ENCODE data around the gene KCNJ13.

Gene KCNJ13

DNA sequence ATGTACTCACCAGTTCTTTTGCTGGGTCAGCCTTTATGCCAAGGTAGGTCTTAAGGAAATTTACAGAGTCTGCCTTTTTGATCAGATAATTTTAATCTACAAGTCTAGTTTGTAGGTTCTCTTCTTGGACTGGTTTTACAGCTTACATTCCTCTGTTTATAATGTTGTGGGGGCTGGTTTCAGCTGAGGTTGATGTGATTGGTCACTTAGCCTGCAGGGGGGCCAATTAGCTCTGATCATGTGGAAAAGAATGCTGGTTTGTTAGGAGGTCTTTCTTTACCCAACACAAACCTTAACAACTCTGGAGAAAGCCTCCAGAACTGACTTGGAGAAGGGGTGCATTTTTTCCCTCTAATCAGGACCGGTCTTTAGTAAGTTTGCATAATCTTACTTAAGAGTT is at the start of gene KCNJ13:
TSS of gene KCNJ13 (minus strand) at position 131 of the 400 bp plus-strand sequence. CDS start 5,203 bp downstream, outside the sequence.
- ATAC-seq = no peak
- no peak within 1 kb of the TSS for H3K4me3 Mint-ChIP-seq
- H3K27ac Mint-ChIP-seq = no peak within 1 kb of the TSS
- no peaks in the 10 kb centered on the region for H3K9me3 Mint-ChIP-seq
- no peaks in the 10 kb centered on the region for H3K27me3 Mint-ChIP-seq
- DNase-seq = no peak
- H3K4me1 Mint-ChIP-seq = peaks cover 17% of the 10 kb centered on the region

DNA sequence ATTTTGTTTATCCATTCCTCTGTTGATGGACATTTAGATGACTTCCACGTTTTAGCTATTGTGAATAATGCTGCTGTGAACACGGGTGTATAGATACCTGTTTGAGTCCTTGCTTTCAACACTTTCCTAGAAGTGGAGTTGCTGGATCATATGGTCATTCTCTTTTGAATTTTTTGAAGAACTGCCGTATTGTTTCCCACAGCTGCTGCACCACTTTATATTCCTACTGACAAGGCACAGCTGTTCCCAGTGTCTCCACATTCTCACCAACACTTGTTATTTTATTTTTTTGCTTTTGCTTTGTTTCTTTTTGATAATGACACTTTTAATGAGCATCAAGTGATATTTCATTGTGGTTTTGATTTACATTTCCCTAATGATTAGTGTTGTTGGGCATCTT is 41.4 kb upstream of the KCNJ13 start:
- ATAC-seq = no peak
- Mint-ChIP-seq H3K27me3 (no peaks in the 10 kb centered on the region), H3K4me3 (no peak overlapping the region), H3K27ac (no peak overlapping the region), H3K9me3 (no peaks in the 10 kb centered on the region), H3K4me1 (peaks cover 11% of the 10 kb centered on the region)
- no peak for DNase-seq

DNA sequence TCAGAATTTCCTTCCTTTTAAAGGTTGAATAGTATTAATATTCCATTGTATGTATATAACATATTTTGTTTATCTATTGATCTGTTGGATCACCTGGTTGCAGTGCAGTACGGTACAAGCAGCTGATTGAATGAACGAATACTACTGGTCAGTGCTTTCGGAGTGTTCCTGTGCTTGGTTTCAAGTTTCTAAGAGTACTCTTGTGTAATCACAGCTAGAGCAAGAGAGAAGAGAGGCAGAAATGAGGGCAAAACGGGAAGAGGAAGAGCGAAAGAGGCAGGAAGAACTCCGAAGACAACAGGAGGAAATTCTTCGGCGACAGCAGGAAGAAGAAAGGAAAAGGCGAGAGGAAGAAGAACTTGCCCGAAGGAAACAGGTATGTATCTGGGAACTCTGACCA is 40.3 kb upstream of the KCNJ13 start:
- Mint-ChIP-seq H3K27me3 (no peaks in the 10 kb centered on the region), H3K4me1 (peaks cover 11% of the 10 kb centered on the region), H3K27ac (no peak overlapping the region), H3K4me3 (no peak overlapping the region), H3K9me3 (no peaks in the 10 kb centered on the region)
- DNase-seq (no peak), ATAC-seq (no peak)

DNA sequence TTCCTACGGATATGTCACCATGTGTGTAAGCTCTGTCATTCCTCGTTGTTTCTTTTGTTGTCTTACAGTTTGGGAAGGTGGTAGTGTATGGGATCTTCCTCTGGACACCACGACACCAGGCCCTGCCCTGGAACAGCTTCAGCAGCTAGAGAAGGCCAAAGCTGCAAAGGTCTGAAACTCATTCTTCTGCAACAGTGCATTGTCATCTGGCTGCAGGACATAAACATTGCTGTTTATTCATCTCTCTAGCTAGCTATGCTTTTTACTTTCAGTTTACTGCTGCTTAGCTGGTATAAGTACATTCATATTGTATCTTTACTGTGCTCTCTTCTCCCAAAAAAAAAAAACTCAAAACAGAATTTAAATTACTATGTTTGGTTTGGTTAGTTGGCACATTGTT is 39.2 kb upstream of the KCNJ13 start:
- ATAC-seq (no peak), DNase-seq (no peak)
- H3K9me3 Mint-ChIP-seq = no peaks in the 10 kb centered on the region
- H3K27ac Mint-ChIP-seq = no peak overlapping the region
- peaks cover 11% of the 10 kb centered on the region for H3K4me1 Mint-ChIP-seq
- no peaks in the 10 kb centered on the region for H3K27me3 Mint-ChIP-seq
- no peak overlapping the region for H3K4me3 Mint-ChIP-seq

DNA sequence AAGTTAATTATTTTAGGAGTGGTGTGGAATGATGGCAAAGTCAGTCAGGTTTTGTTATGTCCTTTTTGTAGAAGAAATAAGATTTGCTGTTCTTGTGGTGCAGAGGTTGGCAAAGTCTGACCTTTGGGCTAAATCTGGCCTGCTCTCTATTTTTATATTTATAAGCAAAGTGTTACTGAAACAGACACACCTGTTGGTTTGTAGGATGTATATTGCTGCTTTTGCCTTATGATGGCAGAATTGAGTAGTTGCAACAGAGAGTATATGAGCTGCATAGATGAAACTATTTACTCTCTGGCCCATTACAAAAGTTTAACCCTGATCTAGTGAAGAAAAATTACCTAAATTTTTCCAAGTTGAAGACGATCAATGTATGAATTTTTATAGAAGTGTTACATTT is 34.1 kb upstream of the KCNJ13 start:
- H3K27ac Mint-ChIP-seq = no peak overlapping the region
- no peak for ATAC-seq

DNA sequence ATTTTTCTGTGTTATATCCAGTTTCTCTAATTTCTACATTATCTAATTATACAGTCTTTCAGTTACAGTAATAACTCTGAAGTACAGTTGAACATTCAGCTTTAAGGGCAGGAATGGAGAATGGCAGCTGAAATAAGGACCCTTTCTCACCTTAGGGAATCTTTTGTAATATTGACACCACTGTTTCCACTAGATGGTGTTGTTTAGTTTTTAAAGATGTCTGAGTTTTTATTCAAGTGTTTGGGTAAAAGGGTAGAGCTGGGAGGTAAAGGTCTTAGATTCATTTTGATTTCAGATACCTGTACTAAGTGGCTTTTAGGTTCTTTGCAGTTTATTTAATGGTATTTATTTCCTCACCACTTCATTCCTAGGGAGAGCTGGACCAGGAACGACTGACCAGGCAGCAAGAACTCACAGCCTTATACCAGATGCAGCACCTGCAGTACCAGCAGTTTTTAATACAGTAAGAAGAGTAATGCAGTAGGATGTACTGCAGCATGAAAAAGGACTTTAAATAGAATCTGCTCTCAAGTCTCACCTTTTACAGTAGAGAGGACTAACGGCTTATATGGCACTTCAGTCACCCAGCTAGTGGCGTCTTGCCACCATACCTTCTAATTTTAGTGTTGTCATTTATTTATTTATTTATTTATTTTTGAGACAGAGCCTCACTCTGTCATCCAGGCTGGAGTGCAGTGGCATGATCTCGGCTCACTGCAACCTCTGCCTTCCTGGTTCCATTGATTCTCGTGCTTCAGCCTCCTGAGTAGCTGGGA is 33.2 kb upstream of the KCNJ13 start:
- Mint-ChIP-seq H3K4me3 (no peak overlapping the region), H3K4me1 (no peaks in the 10 kb centered on the region)
- DNase-seq = no peak

More for the DNA sequence above, 34.1 kb upstream of the KCNJ13 start:
- Mint-ChIP-seq H3K4me1 (no peaks in the 10 kb centered on the region), H3K4me3 (no peak overlapping the region), H3K9me3 (no peaks in the 10 kb centered on the region), H3K27me3 (no peaks in the 10 kb centered on the region)
- DNase-seq = no peak

DNA sequence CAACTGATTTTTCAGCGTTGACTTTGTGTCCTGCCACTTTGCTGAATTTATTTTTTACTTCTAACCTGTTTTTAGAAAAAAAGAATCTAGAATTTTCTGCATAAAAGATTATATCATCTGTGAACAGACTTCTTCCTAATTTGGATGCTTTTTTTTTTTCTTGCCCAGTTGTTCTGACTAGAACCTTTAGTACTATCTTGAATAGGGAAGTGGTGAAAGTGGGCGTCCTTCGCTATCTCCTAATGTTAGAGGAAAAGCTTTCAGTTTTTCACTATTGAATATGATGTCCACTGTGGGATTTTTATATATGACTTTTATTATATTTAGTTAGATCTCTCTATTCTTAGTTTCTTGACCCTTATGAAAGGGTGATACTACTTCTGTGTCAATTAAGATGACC is 25.7 kb upstream of the KCNJ13 start:
- Mint-ChIP-seq H3K4me3 (no peak overlapping the region), H3K9me3 (no peaks in the 10 kb centered on the region), H3K4me1 (no peaks in the 10 kb centered on the region), H3K27ac (no peak overlapping the region), H3K27me3 (no peaks in the 10 kb centered on the region)
- ATAC-seq (no peak), DNase-seq (no peak)

More for the DNA sequence above, 33.2 kb upstream of the KCNJ13 start:
- Mint-ChIP-seq H3K9me3 (no peaks in the 10 kb centered on the region), H3K27ac (peak overlapping the region; percentile 59 to 74), H3K27me3 (no peaks in the 10 kb centered on the region)
- ATAC-seq = no peak

DNA sequence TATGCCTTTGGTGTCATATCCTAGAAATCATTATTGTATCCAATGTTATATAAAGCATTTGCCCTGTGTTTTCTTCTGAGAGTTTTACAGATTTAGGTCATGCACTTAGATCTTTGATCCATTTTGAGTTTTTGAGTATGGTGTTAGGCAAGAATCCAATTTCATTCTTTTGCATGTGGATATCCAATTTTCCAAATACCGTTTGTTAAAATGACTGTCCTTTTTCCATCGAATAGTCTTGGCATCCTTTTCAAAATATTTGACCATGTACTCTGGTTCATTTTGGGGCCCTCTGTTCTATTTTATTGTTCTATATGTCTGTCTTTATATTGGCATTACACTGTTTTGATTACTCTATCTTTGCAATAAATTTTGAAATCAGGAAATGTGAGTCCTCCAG is 23.8 kb upstream of the KCNJ13 start:
- no peak overlapping the region for H3K27ac Mint-ChIP-seq
- H3K4me3 Mint-ChIP-seq = no peak overlapping the region
- no peak for ATAC-seq
- no peaks in the 10 kb centered on the region for H3K9me3 Mint-ChIP-seq
- no peaks in the 10 kb centered on the region for H3K4me1 Mint-ChIP-seq
- no peaks in the 10 kb centered on the region for H3K27me3 Mint-ChIP-seq
- no peak for DNase-seq

DNA sequence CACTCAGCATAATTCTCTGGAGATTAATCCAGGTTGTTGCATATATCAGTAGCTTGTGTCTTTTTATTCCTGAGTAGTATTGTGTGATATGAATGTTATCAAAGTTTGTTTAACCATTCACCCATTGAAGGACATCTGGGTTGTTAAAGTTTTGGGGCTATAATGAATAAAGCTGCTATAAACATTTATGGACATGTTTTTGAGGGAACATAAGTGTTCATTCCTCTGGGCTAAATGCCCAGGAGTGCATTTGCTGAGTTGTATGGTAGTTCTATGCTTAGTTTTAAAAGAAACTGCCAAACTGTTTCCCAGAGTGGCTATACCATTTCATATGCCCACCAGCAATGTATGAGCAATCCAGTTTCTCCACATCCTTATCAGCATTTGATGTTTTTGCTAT is 21.8 kb upstream of the KCNJ13 start:
- no peaks in the 10 kb centered on the region for H3K4me1 Mint-ChIP-seq
- H3K27ac Mint-ChIP-seq = peak overlapping the region in 1 of 2 donors; percentile 38

DNA sequence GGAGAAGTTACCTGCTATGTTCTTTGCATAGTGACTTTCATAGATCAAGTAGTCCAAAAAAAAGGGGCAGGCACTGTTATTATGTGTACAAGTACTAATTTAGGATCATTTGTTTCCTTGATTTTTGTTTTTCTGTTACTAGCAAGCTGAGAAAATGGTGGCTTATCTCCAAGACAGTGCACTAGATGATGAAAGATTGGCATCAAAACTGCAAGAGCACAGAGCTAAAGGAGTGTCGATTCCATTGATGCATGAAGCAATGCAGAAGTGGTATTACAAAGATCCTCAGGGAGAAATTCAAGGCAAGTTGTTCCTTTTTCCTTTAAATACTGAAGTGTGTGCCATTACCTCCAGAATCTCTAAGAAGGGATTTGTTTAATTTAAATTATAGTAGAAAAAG is 19.6 kb upstream of the KCNJ13 start:
- Mint-ChIP-seq H3K27ac (peak overlapping the region; percentile 10 to 38), H3K9me3 (no peaks in the 10 kb centered on the region), H3K4me3 (no peak overlapping the region), H3K4me1 (no peaks in the 10 kb centered on the region), H3K27me3 (no peaks in the 10 kb centered on the region)
- DNase-seq (no peak), ATAC-seq (no peak)

More for the DNA sequence above, 21.8 kb upstream of the KCNJ13 start:
- no peak for DNase-seq
- no peaks in the 10 kb centered on the region for H3K9me3 Mint-ChIP-seq
- H3K4me3 Mint-ChIP-seq = no peak overlapping the region
- no peak for ATAC-seq
- no peaks in the 10 kb centered on the region for H3K27me3 Mint-ChIP-seq

DNA sequence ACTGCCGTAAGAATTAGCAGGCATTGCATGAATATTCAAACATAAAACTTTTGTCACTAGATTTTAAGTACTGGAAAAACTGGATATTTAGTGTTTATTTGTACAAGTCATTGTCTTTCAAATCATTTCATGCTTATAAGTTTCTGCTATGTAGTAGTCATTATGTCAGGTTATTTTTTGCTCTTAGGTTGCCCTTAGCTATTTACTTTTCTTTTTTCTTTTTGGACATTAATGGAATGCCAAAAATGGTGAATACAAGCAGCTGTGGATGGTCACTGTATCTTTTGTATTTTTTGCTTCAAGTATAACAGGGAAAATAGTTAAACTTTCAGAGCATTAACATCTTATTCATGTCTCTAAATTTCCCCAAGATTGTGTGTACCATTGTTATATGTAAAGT is 18.6 kb upstream of the KCNJ13 start:
- Mint-ChIP-seq H3K9me3 (no peaks in the 10 kb centered on the region), H3K27ac (no peak overlapping the region), H3K4me1 (no peaks in the 10 kb centered on the region), H3K4me3 (no peak overlapping the region), H3K27me3 (no peaks in the 10 kb centered on the region)
- DNase-seq (no peak), ATAC-seq (no peak)

DNA sequence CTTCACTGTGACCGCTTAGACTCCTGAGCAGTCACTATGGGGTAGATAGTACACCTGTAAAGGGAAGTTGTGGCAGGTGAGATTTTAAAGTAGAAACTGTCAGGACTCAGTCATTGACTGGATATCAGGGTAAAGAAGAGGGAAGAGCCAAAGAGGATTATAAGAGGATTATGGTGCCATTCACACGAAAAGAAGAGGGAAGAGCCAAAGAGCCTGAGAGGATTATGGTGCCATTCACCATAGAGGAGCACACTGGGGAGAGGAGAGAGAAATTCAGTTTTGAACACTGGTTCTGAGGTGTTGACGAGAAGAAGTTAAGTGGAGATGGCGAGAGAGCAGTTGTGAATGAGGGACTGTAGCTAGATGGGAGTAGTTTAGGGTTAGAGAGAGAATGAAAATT is 16.9 kb upstream of the KCNJ13 start:
- no peaks in the 10 kb centered on the region for H3K27me3 Mint-ChIP-seq
- H3K4me1 Mint-ChIP-seq = no peaks in the 10 kb centered on the region
- H3K4me3 Mint-ChIP-seq = no peak overlapping the region
- DNase-seq (no peak), ATAC-seq (no peak)
- H3K27ac Mint-ChIP-seq = no peak overlapping the region
- no peaks in the 10 kb centered on the region for H3K9me3 Mint-ChIP-seq

DNA sequence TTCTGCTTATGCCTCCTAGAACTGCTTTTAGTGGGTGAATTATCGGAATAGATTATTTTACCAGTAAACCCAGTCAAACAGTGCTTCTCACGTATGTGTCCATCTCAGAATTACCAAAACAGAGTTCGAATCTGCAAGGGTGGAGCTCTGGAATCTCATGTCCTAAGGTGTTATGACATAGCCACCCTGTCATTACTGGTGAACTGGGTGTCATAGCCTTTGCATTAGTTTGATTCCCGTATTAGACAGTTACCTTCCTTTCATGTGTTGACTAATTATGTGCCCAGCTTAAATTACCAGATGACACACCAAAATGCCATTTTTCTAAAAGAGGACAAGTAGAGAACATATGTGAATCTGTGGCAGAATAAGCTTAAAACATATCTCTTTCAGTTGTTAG is 15.2 kb upstream of the KCNJ13 start:
- no peak overlapping the region for H3K4me3 Mint-ChIP-seq
- H3K9me3 Mint-ChIP-seq = no peaks in the 10 kb centered on the region
- no peaks in the 10 kb centered on the region for H3K4me1 Mint-ChIP-seq
- no peak for ATAC-seq
- H3K27ac Mint-ChIP-seq = no peak overlapping the region
- DNase-seq = no peak
- no peaks in the 10 kb centered on the region for H3K27me3 Mint-ChIP-seq

DNA sequence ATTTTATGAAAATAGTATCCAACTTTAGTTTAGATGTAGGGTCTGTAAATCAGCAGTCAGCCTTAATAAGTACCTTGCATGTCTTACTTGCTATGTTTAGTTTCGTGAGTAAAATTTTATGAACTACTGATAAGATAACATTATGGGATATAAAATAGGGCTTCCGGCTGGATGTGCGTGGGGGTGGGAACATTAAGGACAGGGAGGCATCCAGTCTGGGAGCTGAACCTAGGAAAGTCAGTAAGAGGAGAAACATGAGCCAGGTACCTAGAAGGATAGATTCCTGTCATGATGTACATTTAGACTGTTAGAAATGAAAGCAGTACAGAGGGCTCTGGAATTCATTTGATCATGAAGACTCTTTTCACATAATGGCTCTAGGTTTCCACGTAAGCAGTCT is 12.7 kb upstream of the KCNJ13 start:
- Mint-ChIP-seq H3K27ac (no peak overlapping the region), H3K4me3 (no peak overlapping the region), H3K27me3 (no peaks in the 10 kb centered on the region)

DNA sequence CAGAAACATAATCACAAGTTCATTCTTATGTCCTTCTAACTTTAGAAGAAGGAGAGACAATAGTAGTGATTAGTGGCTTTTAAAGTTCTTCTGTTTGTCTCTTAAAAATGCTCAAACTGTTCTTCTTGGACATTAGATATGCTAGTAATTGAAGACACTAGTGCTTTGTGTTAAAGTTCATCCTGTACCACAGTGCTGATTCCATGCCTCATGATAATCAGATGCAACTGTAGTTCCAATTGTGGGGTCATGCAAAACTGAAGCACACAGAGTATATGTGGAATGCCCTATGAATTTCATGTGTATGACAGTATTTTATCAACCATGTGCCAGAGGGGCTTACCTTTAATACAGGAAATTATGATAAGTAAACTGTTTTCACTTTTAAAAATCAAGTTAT is 11.4 kb upstream of the KCNJ13 start:
- no peak for DNase-seq
- Mint-ChIP-seq H3K27me3 (no peaks in the 10 kb centered on the region), H3K9me3 (no peaks in the 10 kb centered on the region), H3K4me1 (no peaks in the 10 kb centered on the region), H3K4me3 (no peak overlapping the region), H3K27ac (no peak overlapping the region)
- no peak for ATAC-seq

More for the DNA sequence above, 12.7 kb upstream of the KCNJ13 start:
- Mint-ChIP-seq H3K9me3 (no peaks in the 10 kb centered on the region), H3K4me1 (no peaks in the 10 kb centered on the region)
- DNase-seq (no peak), ATAC-seq (no peak)

DNA sequence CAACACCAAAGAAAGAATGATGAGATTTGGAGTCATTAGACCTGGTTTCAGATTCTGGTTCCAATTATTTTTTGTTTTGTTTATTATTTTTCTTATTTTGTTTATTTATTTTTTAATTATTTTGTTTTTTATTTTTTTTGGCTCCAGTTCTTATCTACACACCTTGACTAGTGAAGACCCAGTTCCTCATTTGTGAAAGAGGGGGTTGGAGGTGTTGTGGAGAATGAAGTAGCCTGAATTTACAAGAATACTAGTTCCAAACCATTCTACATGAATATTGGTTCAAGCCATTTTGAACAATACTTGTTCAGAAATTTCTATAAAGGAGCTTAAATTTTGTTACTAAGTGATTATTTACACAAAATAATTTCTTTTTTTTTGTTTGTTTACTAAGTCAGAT is 6.9 kb upstream of the KCNJ13 start:
- H3K27me3 Mint-ChIP-seq = no peaks in the 10 kb centered on the region
- DNase-seq (no peak), ATAC-seq (no peak)
- H3K4me3 Mint-ChIP-seq = no peak overlapping the region
- no peak overlapping the region for H3K27ac Mint-ChIP-seq
- H3K4me1 Mint-ChIP-seq = peaks cover 9% of the 10 kb centered on the region
- no peaks in the 10 kb centered on the region for H3K9me3 Mint-ChIP-seq

DNA sequence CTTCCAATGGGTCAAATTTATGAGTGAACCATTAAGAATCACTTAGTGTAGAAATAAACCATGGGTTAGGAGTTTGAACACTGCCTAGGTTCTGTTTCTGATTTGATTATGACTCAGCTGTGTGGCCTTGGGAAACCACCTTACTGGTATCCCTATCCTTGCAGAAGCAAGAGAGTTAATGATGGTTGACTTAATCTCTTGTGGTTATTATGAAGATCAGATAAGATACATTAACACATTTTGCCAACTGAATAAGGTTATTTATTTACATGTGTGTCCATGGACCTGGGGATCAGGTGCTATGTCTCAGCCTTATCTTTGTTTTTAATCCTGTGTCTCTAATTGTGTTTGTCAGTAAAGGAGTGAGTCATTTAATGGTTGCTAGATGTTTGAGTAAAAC is 5.4 kb upstream of the KCNJ13 start:
- H3K4me1 Mint-ChIP-seq = peaks cover 9% of the 10 kb centered on the region
- peak; percentile 39 to 53 for DNase-seq
- no peaks in the 10 kb centered on the region for H3K27me3 Mint-ChIP-seq
- ATAC-seq = peak; percentile 100
- H3K9me3 Mint-ChIP-seq = no peaks in the 10 kb centered on the region
- H3K4me3 Mint-ChIP-seq = peak overlapping the region in 1 of 2 donors; percentile 38
- H3K27ac Mint-ChIP-seq = peak overlapping the region in 1 of 2 donors; percentile 91
